Glomerular visceral epithelial cell (primary cell): ENCODE measurements around the gene CBY2.
"Not testable (repeated sequence)": the region's sequence is repeated elsewhere in the genome, so short reads cannot be mapped to it uniquely, and the experiment has no call there.

Source experiments
- DNase-seq: peaks from one replicate; pipeline ENCODE4 v3.0.0-alpha.2; 2016; ENCODE audit errors: extremely low spot score

Gene CBY2

DNA sequence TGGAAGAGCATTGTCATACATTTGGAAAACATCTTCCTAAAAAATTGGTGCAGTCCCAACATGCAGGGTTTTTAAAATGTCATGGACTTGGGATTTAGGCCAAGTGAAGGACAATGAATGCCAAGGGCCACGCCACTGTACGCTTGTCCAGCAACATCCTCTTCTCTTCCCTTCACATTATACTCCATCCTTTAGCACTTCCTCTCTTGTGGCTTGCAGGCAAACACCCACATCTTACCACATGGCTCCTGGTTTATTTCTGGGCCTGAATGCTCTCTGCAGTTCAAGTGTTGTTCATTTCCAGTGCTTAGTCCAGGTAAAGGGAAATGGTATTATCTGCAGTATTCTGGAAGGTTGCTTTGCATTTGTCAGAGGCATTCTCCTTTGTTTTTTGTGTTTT is 45.0 kb downstream of the CBY2 start:
- no peak for DNase-seq

DNA sequence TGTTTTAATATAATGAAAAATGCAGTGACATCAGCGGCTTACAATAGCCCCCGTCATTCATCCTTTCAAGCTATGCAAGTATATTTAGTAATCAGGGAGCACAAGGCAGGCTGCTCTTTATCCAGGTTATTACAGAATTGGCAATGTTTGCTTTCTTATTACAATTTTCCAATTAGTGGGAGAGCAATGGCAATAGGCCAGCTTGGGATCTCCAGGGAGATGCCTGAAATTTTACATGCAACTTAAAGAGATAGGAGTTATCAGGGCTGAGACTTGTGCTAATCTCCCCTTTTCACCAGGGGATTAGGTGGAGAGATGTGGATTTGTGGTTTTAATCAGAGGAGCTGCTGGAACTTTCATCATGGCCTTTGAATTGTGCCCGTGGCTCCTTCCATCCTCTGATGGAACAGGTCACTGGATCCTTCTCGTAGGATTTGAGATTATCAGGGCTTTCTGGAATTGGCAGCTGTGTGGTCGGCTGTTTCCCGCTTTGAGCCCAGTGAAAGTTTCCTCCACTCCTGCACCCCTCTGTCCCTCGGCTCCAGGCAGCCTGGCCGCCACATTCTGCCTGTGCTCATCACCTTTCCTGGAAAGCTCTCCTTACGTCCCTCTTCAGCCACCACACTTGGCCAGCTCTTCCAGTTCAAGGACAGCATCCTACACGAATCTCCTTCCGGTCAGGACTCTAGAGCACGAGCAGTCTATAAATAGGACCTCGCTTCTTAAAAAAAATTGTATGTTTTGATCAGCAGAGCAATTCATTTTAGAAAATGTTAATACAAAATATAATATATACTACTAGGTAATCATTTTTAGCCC is 47.0 kb downstream of the CBY2 start:
- no peak for DNase-seq

DNA sequence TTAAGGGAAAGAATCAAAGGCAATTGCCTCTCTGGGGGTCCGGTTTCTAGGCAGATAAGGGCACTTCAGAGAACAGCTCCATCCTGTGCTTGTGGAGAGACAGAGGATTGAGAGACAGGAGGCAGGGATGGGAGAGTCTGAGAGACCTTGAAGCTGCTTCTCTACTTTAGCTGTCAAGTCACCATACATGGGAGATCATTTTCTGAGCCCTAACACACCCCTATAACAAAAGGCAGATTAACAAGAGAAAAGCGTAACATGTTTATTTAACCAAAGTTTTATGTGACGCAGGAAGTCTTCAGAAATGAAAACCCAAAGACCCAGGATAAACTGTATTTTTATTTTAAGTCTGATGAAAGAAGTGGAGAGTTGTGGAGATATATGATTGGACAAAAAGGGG is 48.4 kb downstream of the CBY2 start:
- no peak for DNase-seq

DNA sequence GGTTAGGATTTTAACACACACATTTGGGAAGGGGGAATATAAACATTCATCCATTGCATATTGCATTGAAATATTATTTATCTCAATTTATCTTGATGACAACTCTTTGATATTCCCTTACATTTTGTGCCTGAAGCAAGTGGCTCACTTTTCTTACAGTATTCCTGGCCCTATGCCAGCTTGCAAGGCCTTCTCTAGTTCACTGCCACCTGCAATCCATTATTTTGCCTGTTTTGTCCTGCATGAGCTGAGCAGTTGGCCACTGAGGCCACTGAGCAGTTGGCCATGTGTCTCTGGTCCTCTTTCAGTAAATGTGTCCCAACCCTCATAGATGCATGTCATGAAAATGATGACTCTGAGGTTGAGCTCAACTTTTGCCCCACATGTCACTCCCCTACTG is 49.8 kb downstream of the CBY2 start:
- DNase-seq: no peak

DNA sequence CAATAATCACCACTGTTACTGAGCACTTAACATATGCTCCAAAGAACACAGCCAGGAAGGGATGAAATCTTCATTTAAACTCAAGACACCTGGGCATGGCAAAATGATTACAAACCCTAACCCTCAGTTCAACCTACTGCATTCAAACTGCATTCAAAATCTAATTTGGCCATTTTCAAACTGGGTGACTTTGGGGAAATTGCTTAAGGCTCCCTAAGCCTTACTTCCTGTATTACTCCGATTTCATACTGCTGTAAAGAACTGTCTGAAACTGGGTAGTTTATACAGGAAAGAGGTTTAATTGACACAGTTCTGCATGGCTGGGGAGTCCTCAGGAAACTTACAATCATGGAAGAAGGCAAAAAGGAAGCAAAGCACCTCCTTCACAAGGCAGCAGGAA is 50.4 kb downstream of the CBY2 start:
- DNase-seq: no peak

DNA sequence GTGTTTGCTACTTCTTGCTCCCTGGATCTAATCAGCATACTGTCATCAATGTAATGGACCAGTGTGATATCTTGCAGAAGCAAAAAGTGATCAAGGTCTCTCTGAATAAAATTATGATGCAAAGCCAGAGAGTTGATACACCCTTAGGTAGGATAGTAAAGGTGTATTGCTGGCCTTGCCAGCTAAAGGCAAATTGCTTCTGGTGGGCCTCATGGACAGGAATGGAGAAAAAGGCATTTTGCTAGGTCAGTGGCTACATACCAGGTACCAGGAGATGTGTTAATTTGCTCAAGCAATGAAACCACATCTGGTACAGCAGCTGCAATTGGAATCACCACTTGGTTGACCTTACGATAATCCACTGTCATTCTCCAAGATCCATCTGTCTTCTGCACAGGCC is 54.4 kb downstream of the CBY2 start:
- DNase-seq: not testable (repeated sequence)

DNA sequence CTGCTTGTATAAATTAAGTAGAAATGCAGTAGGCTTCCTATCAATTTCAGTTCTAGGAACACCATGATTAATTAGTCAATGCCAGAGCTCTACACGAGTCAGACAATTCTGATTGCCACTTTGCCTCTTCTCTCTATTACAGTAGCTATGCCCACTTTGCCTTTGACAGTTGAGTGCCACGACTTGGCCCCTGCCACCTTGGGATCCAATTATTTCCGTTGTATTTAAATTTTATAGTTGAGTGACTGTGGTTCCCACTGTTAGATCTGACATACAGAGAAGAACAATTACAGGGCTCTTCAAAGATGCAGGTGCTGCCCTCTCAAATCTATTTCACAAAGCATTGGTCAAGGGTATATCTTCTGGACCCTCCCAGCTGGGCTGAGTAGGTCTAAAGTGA is 55.5 kb downstream of the CBY2 start:
- DNase-seq: not testable (repeated sequence)

DNA sequence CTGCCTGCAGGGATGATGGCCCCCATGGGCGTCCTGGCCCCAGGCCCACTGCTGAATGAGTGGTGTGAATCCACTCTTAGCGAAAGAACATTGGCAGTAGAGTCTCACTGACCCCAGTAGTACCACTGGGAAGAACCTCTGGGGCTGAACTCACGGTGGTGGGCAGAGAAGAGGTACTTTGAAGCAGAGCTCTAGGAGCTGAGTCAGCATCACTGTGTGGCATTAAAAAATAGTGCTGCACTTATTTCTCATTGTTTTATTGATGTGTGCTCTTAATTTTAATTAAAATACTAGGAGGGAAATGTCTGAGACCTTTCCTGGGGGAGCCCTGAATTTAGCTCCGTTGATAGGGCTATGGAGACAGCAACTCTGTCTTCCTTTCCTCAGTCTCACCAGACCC is 61.3 kb downstream of the CBY2 start:
- no peak for DNase-seq
